IMR-90 (cell line): ENCODE results near the gene DPH6. TPM values are rescaled to one million over a fixed set of nuclear protein-coding genes. Genes with fewer than 3 reads are reported as not detected.

Source experiments
- ATAC-seq: fragments of 200-7000 bp; cut with Tn5 transposase; 2 replicates; pipeline ENCODE4 v1.9.1; 2020; ENCODE audit warnings: low read depth, mild to moderate bottlenecking, moderate library complexity
- BruUV-seq: library from RNA; stranded (reverse); fragments of 400-500 nt; replicated peaks from 2 replicates; lab custom pipeline; 2021; lab: Mats Ljungman, UMichigan
- CTCF ChIA-PET: fragments of 300-600 bp; formaldehyde crosslinking; extraction: SDS; loops from one replicate; lab custom pipeline; 2021; ENCODE audit warnings: antibody characterized with exemption; lab: Yijun Ruan, JAX
- POLR2A ChIA-PET: fragments of 300-600 bp; sonication (Branson Sonifier 250); formaldehyde crosslinking; loops from one replicate; lab custom pipeline; 2022; ENCODE audit warnings: antibody characterized with exemption; ENCODE audit not compliant: unreplicated experiment; lab: Charles Lee
- DNase-seq: peaks from one replicate; pipeline ENCODE4 v3.0.0; 2013
- H2AFZ ChIP-seq: replicated peaks from 2 replicates; pipeline ENCODE3; 2013; ENCODE audit warnings: low read length, mild to moderate bottlenecking; ENCODE audit not compliant: poor library complexity
- H2AK5ac ChIP-seq: 2 replicates; pipeline ENCODE4 v1.6.1; 2013; ENCODE audit warnings: low read depth, low read length, inconsistent platforms
- H2AK9ac ChIP-seq: replicated peaks from 2 replicates; pipeline ENCODE3; 2013; ENCODE audit warnings: mild to moderate bottlenecking, low read depth, low read length, moderate library complexity; ENCODE audit not compliant: poor library complexity
- H2BK120ac ChIP-seq: 2 replicates; pipeline ENCODE4 v1.6.1; 2013; ENCODE audit warnings: low read depth, low read length, inconsistent platforms
- H2BK15ac ChIP-seq: 3 replicates; pipeline ENCODE4 v1.6.1; 2013; ENCODE audit warnings: low read depth, low read length, inconsistent platforms
- H2BK20ac ChIP-seq: 2 replicates; pipeline ENCODE4 v1.6.1; 2013; ENCODE audit warnings: low read depth, mild to moderate bottlenecking, inconsistent platforms, low read length, moderate library complexity
- H2BK5ac ChIP-seq: 2 replicates; pipeline ENCODE4 v1.6.1; 2013; ENCODE audit warnings: mild to moderate bottlenecking, low read depth, low read length, inconsistent platforms; ENCODE audit not compliant: poor library complexity, severe bottlenecking
- H3K14ac ChIP-seq: replicated peaks from 2 replicates; pipeline ENCODE4 v1.6.1; 2013; ENCODE audit warnings: low read depth, low read length, inconsistent platforms
- H3K18ac ChIP-seq: 2 replicates; pipeline ENCODE4 v1.6.1; 2013; ENCODE audit warnings: low read depth, low read length, control low read depth
- H3K23ac ChIP-seq: 2 replicates; pipeline ENCODE4 v1.6.1; 2013; ENCODE audit warnings: low read depth, low read length, inconsistent platforms
- H3K27ac ChIP-seq: 2 replicates; pipeline ENCODE4 v1.5.1; 2013; ENCODE audit warnings: mild to moderate bottlenecking, control low read depth, low read length; ENCODE audit not compliant: insufficient read depth
- H3K27me3 ChIP-seq: 2 replicates; pipeline ENCODE4 v1.6.1; 2013; ENCODE audit warnings: low read length; ENCODE audit not compliant: control insufficient read depth, insufficient read depth
- H3K36me3 ChIP-seq: 2 replicates; pipeline ENCODE4 v1.6.1; 2013; ENCODE audit warnings: low read length, mixed read lengths; ENCODE audit not compliant: control insufficient read depth, insufficient read depth
- H3K4ac ChIP-seq: 2 replicates; pipeline ENCODE4 v1.6.1; 2013; ENCODE audit warnings: low read depth, low read length, inconsistent platforms
- H3K4me1 ChIP-seq: 2 replicates; pipeline ENCODE4 v1.6.1; 2013; ENCODE audit warnings: low read length, mixed read lengths; ENCODE audit not compliant: control insufficient read depth, insufficient read depth
- H3K4me2 ChIP-seq: 2 replicates; pipeline ENCODE4 v1.6.1; 2013; ENCODE audit warnings: low read depth, mild to moderate bottlenecking, control low read depth, low read length, moderate library complexity
- H3K4me3 ChIP-seq: 2 replicates; pipeline ENCODE4 v1.5.1; 2013; ENCODE audit warnings: low read depth, mild to moderate bottlenecking, control low read depth, low read length, moderate library complexity; ENCODE audit not compliant: insufficient read depth
- H3K56ac ChIP-seq: 2 replicates; pipeline ENCODE4 v1.6.1; 2013; ENCODE audit warnings: low read length, inconsistent platforms; ENCODE audit not compliant: insufficient read depth; ENCODE audit errors: extremely low read depth
- H3K79me1 ChIP-seq, 2 experiments: 2 replicates each; pipeline ENCODE4 v1.6.1; 2013; ENCODE audit warnings: low read length in 2 of 2, inconsistent platforms in 1 of 2, low read depth in 1 of 2
- H3K9ac ChIP-seq: 2 replicates; pipeline ENCODE4 v1.6.1; 2013; ENCODE audit warnings: low read depth, low read length, control low read depth
- H3K9me1 ChIP-seq: 2 replicates; pipeline ENCODE4 v1.6.1; 2013; ENCODE audit warnings: low read length, inconsistent platforms; ENCODE audit not compliant: insufficient read depth
- H3K9me3 ChIP-seq: 2 replicates; pipeline ENCODE4 v1.6.1; 2013; ENCODE audit warnings: low read length; ENCODE audit not compliant: control insufficient read depth, insufficient read depth
- H4K20me1 ChIP-seq: 2 replicates; pipeline ENCODE4 v1.6.1; 2013; ENCODE audit warnings: low read length, inconsistent platforms; ENCODE audit not compliant: insufficient read depth
- H4K5ac ChIP-seq: 2 replicates; pipeline ENCODE4 v1.6.1; 2013; ENCODE audit warnings: mild to moderate bottlenecking, low read depth, low read length, control low read depth
- H4K8ac ChIP-seq, 2 experiments: 2 replicates each; pipeline ENCODE4 v1.6.1; 2013; ENCODE audit warnings: low read depth in 2 of 2, low read length in 2 of 2, control low read depth in 1 of 2, inconsistent platforms in 1 of 2
- H4K91ac ChIP-seq: 2 replicates; pipeline ENCODE4 v1.6.1; 2013; ENCODE audit warnings: low read depth, low read length, inconsistent platforms; ENCODE audit not compliant: insufficient read depth
- BHLHE40 ChIP-seq: fragments of 150-350 bp; IDR thresholded peaks from 2 replicates; pipeline ENCODE4 v1.6.1; 2016; ENCODE audit warnings: mild to moderate bottlenecking, low read depth, low read length
- CEBPB ChIP-seq: IDR thresholded peaks from 2 replicates; pipeline ENCODE4 v1.6.1; 2012; ENCODE audit warnings: low read depth, low read length, improper control_type of control experiment
- CHD1 ChIP-seq: IDR thresholded peaks from 2 replicates; pipeline ENCODE4 v1.6.1; 2012; ENCODE audit warnings: low read depth, low read length, improper control_type of control experiment
- MAZ ChIP-seq: IDR thresholded peaks from 2 replicates; pipeline ENCODE4 v1.6.1; 2012; ENCODE audit warnings: low read depth, mild to moderate bottlenecking, low read length, improper control_type of control experiment, moderate library complexity, borderline replicate concordance
- NFE2L2 ChIP-seq: fragments of 150-350 bp; IDR thresholded peaks from 2 replicates; pipeline ENCODE4 v1.6.1; 2016; ENCODE audit warnings: low read depth, mild to moderate bottlenecking, low read length
- RFX5 ChIP-seq: IDR thresholded peaks from 2 replicates; pipeline ENCODE4 v1.8.0; 2012; ENCODE audit warnings: low read depth, mild to moderate bottlenecking, low read length, moderate library complexity
- SMC3 ChIP-seq: fragments of 150-350 bp; IDR thresholded peaks from 2 replicates; pipeline ENCODE4 v1.6.1; 2016; ENCODE audit warnings: low read depth, mild to moderate bottlenecking, antibody characterized with exemption, low read length, moderate library complexity
- USF2 ChIP-seq: fragments of 150-350 bp; IDR thresholded peaks from 2 replicates; pipeline ENCODE4 v1.6.1; 2017; ENCODE audit warnings: mild to moderate bottlenecking, antibody characterized with exemption, low read length, low read depth
- WGBS, 2 experiments: methylation state at CpG; one replicate each; pipeline versions ENCODE4 v1.1.5 to v1.1.7; 2013; ENCODE audit warnings: missing lambda C conversion rate in 2 of 2; ENCODE audit not compliant: insufficient read length in 1 of 2; ENCODE audit errors: extremely low coverage in 2 of 2; 5-methylcytosine and 5-hydroxymethylcytosine counted together
- dilution Hi-C: fragments of 300-500 bp; cut with HindIII; formaldehyde crosslinking; loops from one replicate; pipeline ENCODE4 v1.14.3; 2018; ENCODE audit warnings: low sequenced_read_pairs; ENCODE audit not compliant: unreplicated experiment
- in situ Hi-C: fragments of 300-500 bp; cut with MboI; formaldehyde crosslinking; loops from 3 replicates; pipeline ENCODE4 v1.14.3; 2019; ENCODE audit warnings: low sequenced_read_pairs, inconsistent platforms, mixed read lengths
- intact Hi-C: fragments of 100-400 bp; cut with micrococcal nuclease; formaldehyde crosslinking; loops from 2 replicates; pipeline ENCODE4 v1.10.0; 2022
- polyA plus RNA-seq, 3 experiments: library from polyadenylated mRNA; depleted of rRNA; stranded (reverse); fragments of >200 nt; gene quantifications; 2 replicates each; pipeline ENCODE4 v1.2.3, GENCODE V29; 2012; ENCODE audit warnings: low replicate concordance in 1 of 3
- total RNA-seq: library from RNA; depleted of rRNA; stranded (reverse); fragments of >200 nt; gene quantifications from 2 replicates; pipeline ENCODE4 v1.2.3, GENCODE V29; 2012
- TF ChIP-seq, protein P1 (sequence below): conservative IDR thresholded peaks from 2 replicates; pipeline ENCODE4 v1.5.1; 2012; ENCODE audit warnings: mild to moderate bottlenecking, low read depth, low read length, improper control_type of control experiment
- TF ChIP-seq, protein P2 (sequence below): fragments of 150-350 bp; IDR thresholded peaks from 2 replicates; pipeline ENCODE4 v1.6.1; 2016; ENCODE audit warnings: low read depth, mild to moderate bottlenecking, low read length, moderate library complexity, borderline replicate concordance

The DPH6 gene
- total and polyA plus RNA-seq, 2 of the 4 experiments (the other 2 are of a cell fraction): 6.1 to 8.1 TPM

- no peaks in the 10 kb centered on the region; a peak in 1 of 4 replicates for H3K79me1 ChIP-seq
- DNase-seq (no peak), ATAC-seq (no peak)
- H3K18ac ChIP-seq: no peak overlapping the region
- no peak overlapping the region for H4K91ac ChIP-seq
- no peak overlapping the region for H3K4ac ChIP-seq
- no peaks in the 10 kb centered on the region for H3K9me3 ChIP-seq
- peaks cover 2% of the 10 kb centered on the region; the same call in 1 of the 2 replicates for H3K4me1 ChIP-seq
- H3K56ac ChIP-seq: no peak overlapping the region
- H3K23ac ChIP-seq: no peak overlapping the region
- intact Hi-C loops (no loop called here), dilution Hi-C loops (no loop called here), in situ Hi-C loops (no loop called here)
- H2BK20ac ChIP-seq: no peak overlapping the region
- H4K8ac ChIP-seq: no peak overlapping the region
- ChIA-PET POLR2A (no interaction called here), CTCF (no interaction called here)
- H3K27me3 ChIP-seq: no peaks in the 10 kb centered on the region
- H2AFZ ChIP-seq: no peak overlapping the region
- H3K4me2 ChIP-seq: no peak overlapping the region
- H2BK15ac ChIP-seq: no peak overlapping the region
- no peak overlapping the region for H4K5ac ChIP-seq
- no peaks in the 10 kb centered on the region for H3K36me3 ChIP-seq
- no peak overlapping the region for H3K14ac ChIP-seq
- WGBS, 2 experiments: 75% methylated on average over 3 of the region's 7 CpGs; no CpG with 5 or more reads in 1 of the 2 experiments
- H3K9me1 ChIP-seq: no peaks in the 10 kb centered on the region
- H3K4me3 ChIP-seq: no peak overlapping the region
- BruUV-seq: no TSS peak
- no peak overlapping the region for H2BK5ac ChIP-seq
- H2BK120ac ChIP-seq: no peak overlapping the region
- no peak overlapping the region for H3K27ac ChIP-seq
- H2AK5ac ChIP-seq: no peak overlapping the region
- H3K9ac ChIP-seq: no peak overlapping the region
- H2AK9ac ChIP-seq: no peak overlapping the region
- no peaks in the 10 kb centered on the region for H4K20me1 ChIP-seq
- TF ChIP-seq, protein P1, sequence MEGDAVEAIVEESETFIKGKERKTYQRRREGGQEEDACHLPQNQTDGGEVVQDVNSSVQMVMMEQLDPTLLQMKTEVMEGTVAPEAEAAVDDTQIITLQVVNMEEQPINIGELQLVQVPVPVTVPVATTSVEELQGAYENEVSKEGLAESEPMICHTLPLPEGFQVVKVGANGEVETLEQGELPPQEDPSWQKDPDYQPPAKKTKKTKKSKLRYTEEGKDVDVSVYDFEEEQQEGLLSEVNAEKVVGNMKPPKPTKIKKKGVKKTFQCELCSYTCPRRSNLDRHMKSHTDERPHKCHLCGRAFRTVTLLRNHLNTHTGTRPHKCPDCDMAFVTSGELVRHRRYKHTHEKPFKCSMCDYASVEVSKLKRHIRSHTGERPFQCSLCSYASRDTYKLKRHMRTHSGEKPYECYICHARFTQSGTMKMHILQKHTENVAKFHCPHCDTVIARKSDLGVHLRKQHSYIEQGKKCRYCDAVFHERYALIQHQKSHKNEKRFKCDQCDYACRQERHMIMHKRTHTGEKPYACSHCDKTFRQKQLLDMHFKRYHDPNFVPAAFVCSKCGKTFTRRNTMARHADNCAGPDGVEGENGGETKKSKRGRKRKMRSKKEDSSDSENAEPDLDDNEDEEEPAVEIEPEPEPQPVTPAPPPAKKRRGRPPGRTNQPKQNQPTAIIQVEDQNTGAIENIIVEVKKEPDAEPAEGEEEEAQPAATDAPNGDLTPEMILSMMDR: no peak
- TF ChIP-seq SMC3: no peak
- TF ChIP-seq BHLHE40: no peak
- TF ChIP-seq USF2: no peak
- no peak for TF ChIP-seq RFX5
- no peak for TF ChIP-seq CHD1
- TF ChIP-seq, protein P2, sequence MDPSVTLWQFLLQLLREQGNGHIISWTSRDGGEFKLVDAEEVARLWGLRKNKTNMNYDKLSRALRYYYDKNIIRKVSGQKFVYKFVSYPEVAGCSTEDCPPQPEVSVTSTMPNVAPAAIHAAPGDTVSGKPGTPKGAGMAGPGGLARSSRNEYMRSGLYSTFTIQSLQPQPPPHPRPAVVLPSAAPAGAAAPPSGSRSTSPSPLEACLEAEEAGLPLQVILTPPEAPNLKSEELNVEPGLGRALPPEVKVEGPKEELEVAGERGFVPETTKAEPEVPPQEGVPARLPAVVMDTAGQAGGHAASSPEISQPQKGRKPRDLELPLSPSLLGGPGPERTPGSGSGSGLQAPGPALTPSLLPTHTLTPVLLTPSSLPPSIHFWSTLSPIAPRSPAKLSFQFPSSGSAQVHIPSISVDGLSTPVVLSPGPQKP: no peak
- TF ChIP-seq CEBPB: no peak
- no peak for TF ChIP-seq NFE2L2
- no peak for TF ChIP-seq MAZ
Measured at GRCh38 chr15:35470441-35470840, 75.5 kb downstream of the DPH6 start.
